Omental fat pad (tissue), 4 donors: ENCODE data around the gene LSM2. TPM values are rescaled to one million over a fixed set of nuclear protein-coding genes. Genes with fewer than 3 reads are reported as not detected.
"Not testable (repeated sequence)": the region's sequence is repeated elsewhere in the genome, so short reads cannot be mapped to it uniquely, and the experiment has no call there.

ENCODE experiments used
- ATAC-seq: fragments of 150-250 bp; one replicate; pipeline ENCODE4 v1.9.1; 2016; ENCODE audit warnings: mild to moderate bottlenecking, moderate library complexity; ENCODE audit not compliant: low FRiP score
- DNase-seq: peaks from one replicate; pipeline ENCODE4 v3.0.0-alpha.2; 2019; ENCODE audit warnings: low spot score
- total RNA-seq, 4 donors: library from RNA; depleted of rRNA; stranded (reverse); fragments of >200 nt; gene quantifications; one replicate each; pipeline ENCODE4 v1.1.0, GENCODE V29; 2016
- TF ChIP-seq, protein P1 (sequence below), 3 donors: fragments of 450-650 bp; IDR thresholded peaks; one replicate each; pipeline ENCODE4 v1.5.1; 2016 to 2017; ENCODE audit warnings: antibody characterized with exemption in 3 of 3, mild to moderate bottlenecking in 3 of 3, moderate library complexity in 2 of 3

Gene LSM2
- total RNA-seq, 4 donors from 2014 or later = 19.8 to 35.1 (median 30.4) TPM

DNA sequence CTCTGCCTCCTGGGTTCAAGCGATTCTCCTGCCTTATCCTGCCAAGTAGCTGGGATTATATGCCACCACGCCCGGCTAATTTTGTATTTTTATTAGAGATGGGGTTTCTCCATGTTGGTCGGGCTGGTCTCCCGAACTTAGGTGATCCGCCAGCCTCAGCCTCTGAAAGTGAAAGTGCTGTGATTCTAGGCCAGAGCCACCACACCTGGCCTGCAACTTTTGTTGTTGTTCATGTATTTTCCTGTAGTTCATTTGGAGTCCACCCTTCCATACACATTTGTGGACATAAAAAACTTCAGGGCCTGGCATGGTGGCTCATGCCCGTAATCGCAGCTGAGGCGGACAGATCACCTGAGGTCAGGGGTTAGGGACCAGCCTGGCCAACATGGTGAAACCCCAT lies 35.3 kb upstream of the LSM2 start:
- TF ChIP-seq, protein P1, sequence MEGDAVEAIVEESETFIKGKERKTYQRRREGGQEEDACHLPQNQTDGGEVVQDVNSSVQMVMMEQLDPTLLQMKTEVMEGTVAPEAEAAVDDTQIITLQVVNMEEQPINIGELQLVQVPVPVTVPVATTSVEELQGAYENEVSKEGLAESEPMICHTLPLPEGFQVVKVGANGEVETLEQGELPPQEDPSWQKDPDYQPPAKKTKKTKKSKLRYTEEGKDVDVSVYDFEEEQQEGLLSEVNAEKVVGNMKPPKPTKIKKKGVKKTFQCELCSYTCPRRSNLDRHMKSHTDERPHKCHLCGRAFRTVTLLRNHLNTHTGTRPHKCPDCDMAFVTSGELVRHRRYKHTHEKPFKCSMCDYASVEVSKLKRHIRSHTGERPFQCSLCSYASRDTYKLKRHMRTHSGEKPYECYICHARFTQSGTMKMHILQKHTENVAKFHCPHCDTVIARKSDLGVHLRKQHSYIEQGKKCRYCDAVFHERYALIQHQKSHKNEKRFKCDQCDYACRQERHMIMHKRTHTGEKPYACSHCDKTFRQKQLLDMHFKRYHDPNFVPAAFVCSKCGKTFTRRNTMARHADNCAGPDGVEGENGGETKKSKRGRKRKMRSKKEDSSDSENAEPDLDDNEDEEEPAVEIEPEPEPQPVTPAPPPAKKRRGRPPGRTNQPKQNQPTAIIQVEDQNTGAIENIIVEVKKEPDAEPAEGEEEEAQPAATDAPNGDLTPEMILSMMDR (IDR thresholded peaks at IDR 0.05) = no peak
- DNase-seq (no peak), ATAC-seq (no peak)

DNA sequence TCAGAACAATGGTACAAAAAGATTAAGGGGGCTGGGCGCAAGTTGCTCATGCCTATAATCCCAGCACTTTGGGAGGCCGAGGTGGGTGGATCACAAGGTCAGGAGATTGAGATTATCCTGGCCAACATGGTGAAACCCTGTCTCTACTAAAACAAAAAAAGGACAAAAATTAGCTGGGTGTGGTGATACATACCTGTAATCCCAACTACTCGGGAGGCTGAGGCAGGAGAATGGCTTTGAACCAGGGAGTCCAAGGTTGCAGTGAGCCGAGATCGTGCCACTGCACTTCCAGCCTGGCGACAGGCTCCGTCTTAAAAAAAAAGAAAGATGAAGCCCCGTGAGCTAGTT lies 33.0 kb upstream of the LSM2 start:
- ATAC-seq, DNase-seq: not testable (repeated sequence)

DNA sequence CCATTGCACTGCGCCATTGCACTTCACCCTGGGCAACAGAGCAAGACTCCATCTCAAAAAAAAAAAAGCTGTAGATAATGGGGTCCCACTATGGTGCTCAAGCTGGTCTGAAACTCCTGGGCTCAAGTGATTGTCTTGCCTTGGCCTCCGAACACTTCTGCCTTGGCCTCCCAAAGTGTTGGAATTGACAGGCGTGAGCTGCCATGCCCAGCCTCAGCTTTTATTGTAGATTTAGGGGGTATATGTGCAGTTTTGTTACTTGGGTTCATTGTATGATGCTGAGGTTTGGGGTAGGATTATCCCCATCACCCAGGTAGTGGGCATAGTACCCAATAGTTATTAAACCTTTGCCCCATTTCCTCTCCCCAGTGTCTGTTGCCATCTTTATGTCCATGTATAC lies 32.2 kb upstream of the LSM2 start:
- TF ChIP-seq, protein P1 (IDR thresholded peaks at IDR 0.05) = no peak
- ATAC-seq = no peak
- no peak for DNase-seq

- DNase-seq, ATAC-seq: not testable (repeated sequence)
These were observed 31.4 kb upstream of the LSM2 start for GRCh38 chr6:31838114-31838553.

- DNase-seq = no peak
- TF ChIP-seq, protein P1 (IDR thresholded peaks at IDR 0.05) = no peak
- no peak for ATAC-seq
These were observed 30.8 kb upstream of the LSM2 start for GRCh38 chr6:31837369-31838113.

- TF ChIP-seq, protein P1 (IDR thresholded peaks at IDR 0.05) = no peak
- no peak for ATAC-seq
- no peak for DNase-seq
These were observed 30.0 kb upstream of the LSM2 start for GRCh38 chr6:31836474-31837368.

- no peak for ATAC-seq
These were observed 29.3 kb upstream of the LSM2 start for GRCh38 chr6:31836047-31836473.

More at GRCh38 chr6:31836047-31836473, 29.3 kb upstream of the LSM2 start:
- no peak for DNase-seq
- TF ChIP-seq, protein P1 (IDR thresholded peaks at IDR 0.05) = no peak
